ENCODE results near the gene SPTBN1. TPM values are rescaled to one million over a fixed set of nuclear protein-coding genes. Genes with fewer than 3 reads are reported as not detected.
A peak's percentile ranks its signal among the peaks of the same experiment; 100 is the strongest.

SPTBN1 gene
- total RNA-seq, 2 donors from 2014 or later, result 415 to 524 TPM

GRCh38 chr2:54518430-54518829, 62.3 kb downstream of the SPTBN1 start:
- no peak for TF ChIP-seq CTCF (IDR thresholded peaks at IDR 0.05)
- no peaks in the 10 kb centered on the region for H3K9me3 ChIP-seq
- peaks cover 2 to 35% of the 10 kb centered on the region in 2 donors for H3K4me1 ChIP-seq (ENCODE audit: control insufficient read depth in 1 of 2, low read depth in 2 of 2)
- DNase-seq (ENCODE audit: low spot score) (no peak), ATAC-seq (ENCODE audit: insufficient number of reproducible peaks, low FRiP score, low read depth) (no peak)
- no peak overlapping the region for H3K27ac ChIP-seq
- H3K4me3 ChIP-seq, result no peak overlapping the region
- H3K27me3 ChIP-seq (replicated peaks; ENCODE audit: insufficient read depth), result no peaks in the 10 kb centered on the region
- H3K36me3 ChIP-seq, result no peaks in the 10 kb centered on the region

- no peak for DNase-seq (ENCODE audit: low spot score)
- TF ChIP-seq CTCF (IDR thresholded peaks at IDR 0.05), result no peak
- no peaks in the 10 kb centered on the region for H3K9me3 ChIP-seq
- no peak overlapping the region for H3K4me3 ChIP-seq
- H3K27me3 ChIP-seq (replicated peaks; ENCODE audit: insufficient read depth), result no peaks in the 10 kb centered on the region
- ATAC-seq (ENCODE audit: insufficient number of reproducible peaks, low FRiP score, low read depth), result no peak
- no peak overlapping the region for H3K27ac ChIP-seq
- no peaks in the 10 kb centered on the region for H3K36me3 ChIP-seq
- peaks cover 5 to 43% of the 10 kb centered on the region in 2 donors for H3K4me1 ChIP-seq (ENCODE audit: control insufficient read depth in 1 of 2, low read depth in 2 of 2)
Observed at GRCh38 chr2:54519841-54520459, 63.8 kb downstream of the SPTBN1 start.

- H3K36me3 ChIP-seq, result no peaks in the 10 kb centered on the region
- H3K27ac ChIP-seq, result no peak overlapping the region
- DNase-seq (ENCODE audit: low spot score), result no peak
- no peaks in the 10 kb centered on the region for H3K9me3 ChIP-seq
- no peaks in the 10 kb centered on the region for H3K27me3 ChIP-seq (replicated peaks; ENCODE audit: insufficient read depth)
- ATAC-seq (ENCODE audit: insufficient number of reproducible peaks, low FRiP score, low read depth), result no peak
- TF ChIP-seq CTCF (IDR thresholded peaks at IDR 0.05), result no peak
- no peak overlapping the region for H3K4me3 ChIP-seq
- peaks cover 7 to 49% of the 10 kb centered on the region in 2 donors for H3K4me1 ChIP-seq (ENCODE audit: control insufficient read depth in 1 of 2, low read depth in 2 of 2)
Observed at GRCh38 chr2:54520687-54521086, 64.6 kb downstream of the SPTBN1 start.

DNA sequence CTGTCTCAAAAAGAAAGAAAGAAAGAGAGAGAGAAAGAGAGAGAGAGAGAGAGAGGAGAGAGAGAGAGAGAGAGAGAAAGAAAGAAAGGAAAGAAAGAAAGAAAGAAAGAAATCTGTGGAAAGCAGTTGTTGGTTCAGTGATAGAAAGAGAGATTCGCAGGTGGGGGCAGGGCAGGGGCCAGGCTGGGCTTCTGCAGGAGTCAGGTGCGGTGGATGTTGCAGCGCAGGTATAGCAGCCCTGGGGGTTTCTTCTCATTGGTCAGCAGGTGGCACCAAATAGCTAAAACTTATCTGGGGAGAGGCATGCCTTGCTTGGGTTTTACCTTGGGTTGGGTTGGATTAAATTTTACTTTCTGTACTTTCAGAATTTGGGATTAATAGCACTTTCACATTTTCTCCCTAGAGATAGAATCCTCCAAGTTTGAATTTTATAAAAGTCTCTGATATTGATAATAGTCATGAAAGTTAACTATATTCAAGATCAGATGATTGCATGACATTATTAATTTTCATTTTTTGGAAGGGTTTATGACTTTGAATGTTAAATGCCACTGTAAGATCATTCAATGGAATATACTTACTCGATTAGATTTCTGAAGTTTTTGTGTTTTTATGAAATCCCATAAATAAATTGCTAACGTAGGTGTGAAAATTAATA, 66.6 kb downstream of the SPTBN1 start:
- H3K27ac ChIP-seq, result no peak overlapping the region
- H3K4me1 ChIP-seq (ENCODE audit: control insufficient read depth in 1 of 2, low read depth in 2 of 2), result peaks cover 15 to 64% of the 10 kb centered on the region in 2 donors
- no peak for DNase-seq (ENCODE audit: low spot score)
- H3K9me3 ChIP-seq, result no peaks in the 10 kb centered on the region
- peak; percentile 53 for TF ChIP-seq CTCF (IDR thresholded peaks at IDR 0.05)
- no peak for ATAC-seq (ENCODE audit: insufficient number of reproducible peaks, low FRiP score, low read depth)
- no peaks in the 10 kb centered on the region for H3K27me3 ChIP-seq (replicated peaks; ENCODE audit: insufficient read depth)
- no peak overlapping the region for H3K4me3 ChIP-seq
- H3K36me3 ChIP-seq, result no peaks in the 10 kb centered on the region

- no peak for DNase-seq (ENCODE audit: low spot score)
- no peak for ATAC-seq (ENCODE audit: insufficient number of reproducible peaks, low FRiP score, low read depth)
- Histone ChIP-seq H3K4me1 (ENCODE audit: control insufficient read depth in 1 of 2, low read depth in 2 of 2) (peaks cover 15 to 59% of the 10 kb centered on the region in 2 donors), H3K27ac (no peak overlapping the region), H3K9me3 (no peaks in the 10 kb centered on the region), H3K27me3 (replicated peaks; ENCODE audit: insufficient read depth) (no peaks in the 10 kb centered on the region), H3K36me3 (no peaks in the 10 kb centered on the region), H3K4me3 (no peak overlapping the region)
- no peak for TF ChIP-seq CTCF (IDR thresholded peaks at IDR 0.05)
Observed at GRCh38 chr2:54523324-54523959, 67.3 kb downstream of the SPTBN1 start.
